Measurements from ENCODE around the gene ABCG1.

ABCG1 gene

DNA sequence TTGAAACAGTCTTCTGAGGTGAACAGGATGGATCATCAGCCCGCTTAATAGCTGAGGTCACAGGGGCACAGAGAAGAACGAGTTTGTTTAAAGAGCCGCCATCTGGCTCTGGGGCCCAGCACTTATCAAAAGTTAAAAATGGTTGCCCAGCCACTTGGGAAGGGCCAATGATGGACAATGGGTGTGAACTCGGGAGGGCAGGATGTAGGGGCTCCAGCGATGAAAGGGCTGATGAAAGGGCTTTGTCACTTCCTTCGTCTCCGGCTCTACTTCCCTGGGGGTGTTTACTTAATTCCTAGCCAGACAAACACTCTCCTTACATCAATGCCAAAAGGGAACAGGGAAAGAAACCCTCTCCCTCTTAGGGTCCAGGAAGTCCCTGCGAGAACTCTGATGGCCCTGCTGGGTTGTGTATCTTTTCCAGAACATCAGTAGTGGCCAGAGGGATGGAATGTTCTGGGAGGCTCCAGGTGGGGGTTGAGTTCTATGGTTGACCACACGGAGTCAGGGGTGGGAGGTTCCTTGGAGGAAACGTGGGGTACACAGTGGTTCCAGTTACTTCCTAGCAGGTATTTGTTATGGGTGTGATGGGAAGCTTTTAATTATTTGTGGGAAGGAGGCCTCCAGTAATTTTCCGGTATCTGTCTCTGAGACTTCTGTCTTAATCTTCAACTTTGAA is 9.0 kb upstream of the ABCG1 start:
- TF ChIP-seq, protein P1, sequence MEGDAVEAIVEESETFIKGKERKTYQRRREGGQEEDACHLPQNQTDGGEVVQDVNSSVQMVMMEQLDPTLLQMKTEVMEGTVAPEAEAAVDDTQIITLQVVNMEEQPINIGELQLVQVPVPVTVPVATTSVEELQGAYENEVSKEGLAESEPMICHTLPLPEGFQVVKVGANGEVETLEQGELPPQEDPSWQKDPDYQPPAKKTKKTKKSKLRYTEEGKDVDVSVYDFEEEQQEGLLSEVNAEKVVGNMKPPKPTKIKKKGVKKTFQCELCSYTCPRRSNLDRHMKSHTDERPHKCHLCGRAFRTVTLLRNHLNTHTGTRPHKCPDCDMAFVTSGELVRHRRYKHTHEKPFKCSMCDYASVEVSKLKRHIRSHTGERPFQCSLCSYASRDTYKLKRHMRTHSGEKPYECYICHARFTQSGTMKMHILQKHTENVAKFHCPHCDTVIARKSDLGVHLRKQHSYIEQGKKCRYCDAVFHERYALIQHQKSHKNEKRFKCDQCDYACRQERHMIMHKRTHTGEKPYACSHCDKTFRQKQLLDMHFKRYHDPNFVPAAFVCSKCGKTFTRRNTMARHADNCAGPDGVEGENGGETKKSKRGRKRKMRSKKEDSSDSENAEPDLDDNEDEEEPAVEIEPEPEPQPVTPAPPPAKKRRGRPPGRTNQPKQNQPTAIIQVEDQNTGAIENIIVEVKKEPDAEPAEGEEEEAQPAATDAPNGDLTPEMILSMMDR (conservative IDR thresholded peaks at IDR 0.05; ENCODE audit: low read depth, low read length) = no peak
- Histone ChIP-seq H2AFZ (ENCODE audit: low read depth) (no peak overlapping the region), H3K4me2 (no peak overlapping the region)

DNA sequence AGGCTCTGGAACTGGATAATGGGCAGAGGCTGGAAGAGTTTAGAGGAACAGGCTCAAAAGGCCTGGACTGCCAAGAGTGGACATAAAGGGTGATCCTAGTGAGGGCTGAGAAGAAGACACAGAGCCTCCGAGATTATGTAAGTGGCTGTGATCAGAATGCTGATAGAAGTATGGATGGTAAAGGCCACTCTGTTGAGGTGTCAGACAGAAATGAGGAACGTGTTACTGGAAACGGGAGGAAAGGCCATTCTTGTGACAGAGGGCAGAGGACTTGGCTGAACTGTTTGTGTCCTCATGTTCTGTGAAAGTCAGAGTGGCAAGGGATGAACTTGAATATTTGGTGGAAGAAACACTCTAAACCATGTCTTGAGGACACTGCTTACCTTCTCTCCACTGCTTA is 6.7 kb upstream of the ABCG1 start:
- Histone ChIP-seq H3K36me3 (ENCODE audit: insufficient read depth) (no peaks in the 10 kb centered on the region), H3K27ac (no peak overlapping the region), H3K27me3 (ENCODE audit: insufficient read depth, low read depth) (no peaks in the 10 kb centered on the region), H3K4me2 (no peak overlapping the region), H3K4me3 (IDR thresholded peaks at IDR 0.05; ENCODE audit: insufficient read depth, low read depth, low read length) (no peak overlapping the region), H3K79me2 (ENCODE audit: insufficient read depth, low read depth) (no peaks in the 10 kb centered on the region), H4K20me1 (ENCODE audit: insufficient read depth) (no peaks in the 10 kb centered on the region), H2AFZ (ENCODE audit: low read depth) (no peak overlapping the region), H3K4me1 (ENCODE audit: low read depth, poor library complexity, severe bottlenecking) (no peaks in the 10 kb centered on the region), H3K9ac (no peak overlapping the region)
- TF ChIP-seq, protein P1 (conservative IDR thresholded peaks at IDR 0.05; ENCODE audit: low read depth, low read length) = no peak

More for the DNA sequence above, 9.0 kb upstream of the ABCG1 start:
- H3K79me2 ChIP-seq (ENCODE audit: insufficient read depth, low read depth) = no peaks in the 10 kb centered on the region
- H4K20me1 ChIP-seq (ENCODE audit: insufficient read depth) = no peaks in the 10 kb centered on the region
- H3K4me3 ChIP-seq (IDR thresholded peaks at IDR 0.05; ENCODE audit: insufficient read depth, low read depth, low read length) = no peak overlapping the region
- H3K27ac ChIP-seq = no peak overlapping the region
- H3K36me3 ChIP-seq (ENCODE audit: insufficient read depth) = no peaks in the 10 kb centered on the region
- H3K4me1 ChIP-seq (ENCODE audit: low read depth, poor library complexity, severe bottlenecking) = no peaks in the 10 kb centered on the region
- no peaks in the 10 kb centered on the region for H3K27me3 ChIP-seq (ENCODE audit: insufficient read depth, low read depth)
- no peak overlapping the region for H3K9ac ChIP-seq

DNA sequence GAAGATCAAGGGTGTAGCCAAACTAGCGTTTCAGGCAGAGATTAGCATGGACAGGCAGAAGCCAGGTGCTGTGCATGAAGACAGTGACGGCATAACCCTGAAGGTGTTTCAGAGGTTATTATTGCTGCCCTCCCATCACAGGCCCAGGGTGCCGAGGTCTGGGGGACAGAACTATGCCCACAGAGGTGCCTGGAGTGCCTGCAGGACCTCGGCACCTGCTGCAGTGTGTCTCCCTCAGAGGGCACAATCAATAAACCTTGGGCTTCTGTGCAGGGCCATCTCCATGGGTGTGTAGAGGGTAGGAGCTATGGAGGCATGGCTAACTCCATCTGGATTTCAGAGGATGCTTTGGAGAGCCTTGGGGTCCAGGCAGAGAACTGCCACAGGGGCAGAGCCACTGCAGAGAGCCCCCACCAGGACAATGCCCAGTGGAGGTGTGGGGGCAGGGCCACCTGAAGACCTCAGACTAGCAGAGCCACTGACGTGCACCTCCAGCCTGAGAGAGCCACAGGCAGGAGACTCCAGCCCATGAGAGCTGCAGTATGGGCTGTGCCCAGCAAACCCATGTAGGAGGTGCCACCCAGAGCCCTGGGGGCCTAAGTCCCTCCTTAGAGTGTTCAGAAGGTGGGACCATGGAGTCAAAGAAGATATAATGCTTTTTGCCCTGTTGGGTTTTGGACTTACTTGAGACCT is 5.7 kb upstream of the ABCG1 start:
- H3K4me3 ChIP-seq (IDR thresholded peaks at IDR 0.05; ENCODE audit: insufficient read depth, low read depth, low read length) = no peak overlapping the region
- no peaks in the 10 kb centered on the region for H3K4me1 ChIP-seq (ENCODE audit: low read depth, poor library complexity, severe bottlenecking)
- H4K20me1 ChIP-seq (ENCODE audit: insufficient read depth) = no peaks in the 10 kb centered on the region
- no peak overlapping the region for H3K9ac ChIP-seq
- no peak overlapping the region for H3K27ac ChIP-seq
- TF ChIP-seq, protein P1 (conservative IDR thresholded peaks at IDR 0.05; ENCODE audit: low read depth, low read length) = no peak
- no peak overlapping the region for H2AFZ ChIP-seq (ENCODE audit: low read depth)
- no peaks in the 10 kb centered on the region for H3K79me2 ChIP-seq (ENCODE audit: insufficient read depth, low read depth)
- H3K36me3 ChIP-seq (ENCODE audit: insufficient read depth) = no peaks in the 10 kb centered on the region
- no peaks in the 10 kb centered on the region for H3K27me3 ChIP-seq (ENCODE audit: insufficient read depth, low read depth)
- no peak overlapping the region for H3K4me2 ChIP-seq

DNA sequence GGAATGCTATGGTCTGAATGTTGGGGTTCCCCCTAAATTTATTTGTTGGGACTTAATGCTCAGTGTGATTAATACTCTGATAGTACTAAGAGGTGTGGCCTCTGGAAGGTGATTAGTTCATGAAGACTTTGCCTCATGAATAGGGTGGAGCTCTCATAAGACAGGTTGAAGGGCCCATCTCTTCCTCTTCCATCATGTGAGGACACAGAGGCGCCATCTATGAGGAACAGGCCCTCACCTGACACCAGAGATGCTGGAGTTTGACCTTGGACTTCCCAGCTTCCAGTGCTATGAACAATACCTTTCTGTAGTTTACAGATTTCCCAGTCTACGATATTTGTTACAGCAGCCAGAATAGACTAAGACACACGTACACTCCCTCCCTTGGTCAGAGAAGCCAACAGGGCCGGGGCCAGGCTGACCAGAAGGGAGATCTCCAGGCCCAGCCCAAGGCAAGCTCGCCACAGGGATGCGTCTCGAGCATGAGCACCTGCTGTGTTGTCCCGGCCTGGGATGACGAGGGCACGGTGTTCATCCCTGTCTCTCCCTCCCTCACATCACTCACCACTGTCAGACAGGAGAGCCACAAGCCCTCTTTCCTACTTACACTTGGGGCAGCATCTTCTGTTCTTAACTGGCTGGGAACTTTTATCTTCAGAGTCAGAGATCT is 4.7 kb upstream of the ABCG1 start:
- Histone ChIP-seq H3K9ac (no peak overlapping the region), H3K4me3 (IDR thresholded peaks at IDR 0.05; ENCODE audit: insufficient read depth, low read depth, low read length) (no peak overlapping the region), H2AFZ (ENCODE audit: low read depth) (no peak overlapping the region), H3K79me2 (ENCODE audit: insufficient read depth, low read depth) (no peaks in the 10 kb centered on the region), H3K4me1 (ENCODE audit: low read depth, poor library complexity, severe bottlenecking) (no peaks in the 10 kb centered on the region), H3K36me3 (ENCODE audit: insufficient read depth) (no peaks in the 10 kb centered on the region), H4K20me1 (ENCODE audit: insufficient read depth) (no peaks in the 10 kb centered on the region), H3K27me3 (ENCODE audit: insufficient read depth, low read depth) (no peaks in the 10 kb centered on the region), H3K4me2 (no peak overlapping the region), H3K27ac (no peak overlapping the region)
- TF ChIP-seq, protein P1 (conservative IDR thresholded peaks at IDR 0.05; ENCODE audit: low read depth, low read length) = no peak

All from KMS-11 (cell line).